Osteoblast (primary cell): Measurements from ENCODE around the gene ABLIM2. TPM values are rescaled to one million over a fixed set of nuclear protein-coding genes. Genes with fewer than 3 reads are reported as not detected.

Experiments used
- DNase-seq: peaks from one replicate; pipeline ENCODE4 v3.0.0; 2011; ENCODE audit warnings: low spot score, mixed read lengths; ENCODE audit not compliant: insufficient read length; ENCODE audit errors: missing footprints
- H2AFZ ChIP-seq: 2 replicates; pipeline ENCODE4 v1.6.0; 2011; ENCODE audit warnings: mild to moderate bottlenecking, low read length
- H3K27ac ChIP-seq: 2 replicates; pipeline ENCODE4 v1.5.1; 2011; ENCODE audit warnings: mild to moderate bottlenecking, low read depth, low read length, moderate library complexity
- H3K27me3 ChIP-seq: 2 replicates; pipeline ENCODE4 v1.6.0; 2012; ENCODE audit warnings: mild to moderate bottlenecking, control low read depth, inconsistent platforms, low read length, moderate library complexity; ENCODE audit not compliant: insufficient read depth
- H3K36me3 ChIP-seq: 2 replicates; pipeline ENCODE4 v1.5.1; 2011; ENCODE audit warnings: mild to moderate bottlenecking, low read length, control low read depth, moderate library complexity; ENCODE audit not compliant: insufficient read depth
- H3K4me1 ChIP-seq: 2 replicates; pipeline ENCODE4 v1.5.1; 2011; ENCODE audit warnings: mild to moderate bottlenecking, low read length, control low read depth, moderate library complexity; ENCODE audit not compliant: insufficient read depth
- H3K4me2 ChIP-seq: 2 replicates; pipeline ENCODE4 v1.6.0; 2011; ENCODE audit warnings: mild to moderate bottlenecking, low read length; ENCODE audit not compliant: insufficient read depth
- H3K4me3 ChIP-seq: fragments of 200-600 bp; sonication (generic); 3 replicates; pipeline ENCODE4 v1.5.1; 2012; ENCODE audit warnings: mild to moderate bottlenecking, low read length, inconsistent platforms; ENCODE audit not compliant: insufficient read depth
- H3K79me2 ChIP-seq: 2 replicates; pipeline ENCODE4 v1.6.0; 2012; ENCODE audit warnings: mild to moderate bottlenecking, low read length, control low read depth, inconsistent platforms; ENCODE audit not compliant: insufficient read depth
- H3K9me3 ChIP-seq: 2 replicates; pipeline ENCODE4 v1.5.1; 2011; ENCODE audit warnings: low read depth, low read length, control low read depth
- H4K20me1 ChIP-seq: 2 replicates; pipeline ENCODE4 v1.6.0; 2012; ENCODE audit warnings: mild to moderate bottlenecking, low read length, control low read depth; ENCODE audit not compliant: insufficient read depth
- total RNA-seq: library from RNA; depleted of rRNA; stranded (reverse); fragments of >200 nt; gene quantifications from 2 replicates; pipeline ENCODE4 v1.2.3, GENCODE V29; 2012
- TF ChIP-seq, protein P1 (sequence below): IDR thresholded peaks from 2 replicates; pipeline ENCODE4 v1.5.1; 2011; ENCODE audit warnings: mild to moderate bottlenecking, low read depth, low read length, moderate library complexity; ENCODE audit errors: extremely low read depth

Gene ABLIM2
- total RNA-seq, 1 donor, result 0.36 TPM

DNA sequence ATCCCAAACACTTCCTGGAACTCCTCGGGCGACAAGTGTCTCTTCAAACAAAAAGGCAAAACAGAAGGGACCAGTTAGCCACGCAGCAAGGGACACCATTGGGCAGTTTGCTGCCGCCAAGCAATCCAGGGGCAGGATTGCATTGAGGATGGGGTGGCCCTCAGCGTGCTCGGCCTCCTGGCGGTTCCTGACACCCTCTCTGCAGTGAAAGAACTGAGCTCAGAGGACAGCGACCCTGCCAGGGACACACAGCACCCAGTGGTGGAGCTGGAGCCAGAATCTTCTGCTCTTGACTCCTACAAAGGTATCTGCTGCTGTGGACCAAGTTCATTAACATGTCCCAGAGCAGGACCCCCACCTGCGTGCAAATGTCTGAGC lies 191.6 kb downstream of the ABLIM2 start:
- no peak overlapping the region for H2AFZ ChIP-seq
- no peak overlapping the region for H3K4me3 ChIP-seq
- peaks cover 2% of the 10 kb centered on the region for H3K79me2 ChIP-seq
- H3K27me3 ChIP-seq, result no peaks in the 10 kb centered on the region
- H3K36me3 ChIP-seq, result no peaks in the 10 kb centered on the region
- no peak overlapping the region for H3K27ac ChIP-seq
- TF ChIP-seq, protein P1, sequence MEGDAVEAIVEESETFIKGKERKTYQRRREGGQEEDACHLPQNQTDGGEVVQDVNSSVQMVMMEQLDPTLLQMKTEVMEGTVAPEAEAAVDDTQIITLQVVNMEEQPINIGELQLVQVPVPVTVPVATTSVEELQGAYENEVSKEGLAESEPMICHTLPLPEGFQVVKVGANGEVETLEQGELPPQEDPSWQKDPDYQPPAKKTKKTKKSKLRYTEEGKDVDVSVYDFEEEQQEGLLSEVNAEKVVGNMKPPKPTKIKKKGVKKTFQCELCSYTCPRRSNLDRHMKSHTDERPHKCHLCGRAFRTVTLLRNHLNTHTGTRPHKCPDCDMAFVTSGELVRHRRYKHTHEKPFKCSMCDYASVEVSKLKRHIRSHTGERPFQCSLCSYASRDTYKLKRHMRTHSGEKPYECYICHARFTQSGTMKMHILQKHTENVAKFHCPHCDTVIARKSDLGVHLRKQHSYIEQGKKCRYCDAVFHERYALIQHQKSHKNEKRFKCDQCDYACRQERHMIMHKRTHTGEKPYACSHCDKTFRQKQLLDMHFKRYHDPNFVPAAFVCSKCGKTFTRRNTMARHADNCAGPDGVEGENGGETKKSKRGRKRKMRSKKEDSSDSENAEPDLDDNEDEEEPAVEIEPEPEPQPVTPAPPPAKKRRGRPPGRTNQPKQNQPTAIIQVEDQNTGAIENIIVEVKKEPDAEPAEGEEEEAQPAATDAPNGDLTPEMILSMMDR, result no peak
- H3K9me3 ChIP-seq, result no peaks in the 10 kb centered on the region
- peaks cover 26% of the 10 kb centered on the region for H3K4me1 ChIP-seq
- peak; percentile 42 for DNase-seq
- H4K20me1 ChIP-seq, result no peaks in the 10 kb centered on the region
- H3K4me2 ChIP-seq, result no peak overlapping the region

DNA sequence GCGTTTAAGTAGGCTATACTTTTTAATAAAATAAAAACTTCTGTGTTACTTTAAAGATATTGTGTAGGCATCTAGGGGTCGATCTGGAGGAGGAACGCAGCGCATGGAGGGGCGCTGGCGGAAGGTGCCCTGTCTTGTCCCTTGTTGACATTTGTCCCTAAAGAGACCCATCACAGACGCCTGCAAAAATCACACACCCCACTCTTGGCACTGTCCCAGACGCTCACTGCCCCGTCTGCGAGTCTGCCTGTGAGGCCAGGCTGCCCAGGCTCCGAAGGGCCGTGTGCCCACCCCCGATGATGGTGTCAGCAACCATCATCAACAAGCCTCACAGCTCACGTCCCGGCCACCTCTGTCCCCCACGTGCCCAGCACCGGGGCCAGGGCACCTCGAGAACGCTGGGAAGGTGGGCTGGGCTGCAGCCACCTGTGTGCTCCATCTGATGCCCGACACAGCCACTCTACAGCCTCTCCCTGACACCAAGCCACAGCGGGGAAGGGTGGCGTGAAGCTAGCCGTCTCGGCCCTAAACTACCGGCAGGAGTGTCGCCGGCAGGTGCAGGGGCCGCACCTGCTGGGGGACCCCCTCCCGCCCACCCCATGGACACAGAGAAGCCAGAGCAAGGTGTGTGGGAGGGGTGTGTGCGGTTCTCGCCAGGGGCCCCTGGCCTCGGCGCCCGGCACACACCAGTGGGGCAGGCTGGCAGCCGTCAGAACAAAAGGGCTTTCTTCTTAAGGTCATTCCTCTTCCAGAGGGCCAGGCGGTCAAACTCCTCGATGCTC lies 192.1 kb downstream of the ABLIM2 start:
- no peaks in the 10 kb centered on the region for H4K20me1 ChIP-seq
- H3K4me1 ChIP-seq, result peaks cover 30% of the 10 kb centered on the region
- no peaks in the 10 kb centered on the region for H3K9me3 ChIP-seq
- H3K4me3 ChIP-seq, result no peak overlapping the region
- no peak overlapping the region for H3K4me2 ChIP-seq
- no peak overlapping the region for H2AFZ ChIP-seq
- no peaks in the 10 kb centered on the region for H3K79me2 ChIP-seq
- H3K27ac ChIP-seq, result no peak overlapping the region
- no peaks in the 10 kb centered on the region for H3K36me3 ChIP-seq
- peak; percentile 83 for DNase-seq
- no peaks in the 10 kb centered on the region for H3K27me3 ChIP-seq
- TF ChIP-seq, protein P1, result no peak

DNA sequence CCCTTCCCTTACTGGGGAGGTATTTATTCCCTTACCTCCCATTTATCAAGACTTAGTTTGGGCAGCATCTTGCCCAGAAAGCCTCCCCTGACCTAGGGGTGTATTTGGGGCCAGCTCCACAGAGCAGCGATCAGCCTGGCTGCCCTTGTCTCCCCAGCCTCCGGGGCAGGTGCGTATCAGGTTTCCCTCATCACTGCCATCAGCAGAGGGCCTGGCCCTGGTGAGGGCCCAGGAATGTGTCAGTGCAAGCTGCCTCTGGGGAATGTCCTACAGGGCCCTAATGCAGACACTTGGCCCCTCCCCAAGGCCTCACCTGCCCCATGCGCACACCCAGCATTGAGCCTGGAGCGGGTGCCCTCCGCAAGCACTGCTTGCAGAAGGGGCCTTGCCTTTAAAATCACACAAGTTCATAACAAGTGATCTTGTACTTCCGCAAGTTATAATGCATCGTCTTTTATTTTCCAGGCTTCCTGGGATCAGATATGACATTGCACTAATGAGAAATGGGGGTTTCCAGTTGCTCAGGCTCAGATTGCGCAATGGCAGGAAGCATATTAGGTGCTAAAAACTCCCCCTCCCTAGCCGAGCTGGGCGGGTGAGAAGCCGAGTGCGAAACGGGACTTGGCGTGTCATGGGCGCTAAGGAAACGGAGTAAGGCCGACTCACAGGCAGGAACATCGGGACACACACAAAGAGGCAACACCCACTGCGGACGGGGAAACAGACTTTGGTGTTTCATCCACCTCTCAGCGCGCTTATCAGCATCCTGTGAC lies 193.5 kb downstream of the ABLIM2 start:
- no peak overlapping the region for H3K27ac ChIP-seq
- no peaks in the 10 kb centered on the region for H4K20me1 ChIP-seq
- no peaks in the 10 kb centered on the region for H3K27me3 ChIP-seq
- H2AFZ ChIP-seq, result no peak overlapping the region
- peaks cover 33% of the 10 kb centered on the region for H3K4me1 ChIP-seq
- no peaks in the 10 kb centered on the region for H3K9me3 ChIP-seq
- DNase-seq, result peak; percentile 38
- no peak overlapping the region for H3K4me2 ChIP-seq
- TF ChIP-seq, protein P1, result no peak
- no peaks in the 10 kb centered on the region for H3K79me2 ChIP-seq
- H3K4me3 ChIP-seq, result no peak overlapping the region
- no peaks in the 10 kb centered on the region for H3K36me3 ChIP-seq

DNA sequence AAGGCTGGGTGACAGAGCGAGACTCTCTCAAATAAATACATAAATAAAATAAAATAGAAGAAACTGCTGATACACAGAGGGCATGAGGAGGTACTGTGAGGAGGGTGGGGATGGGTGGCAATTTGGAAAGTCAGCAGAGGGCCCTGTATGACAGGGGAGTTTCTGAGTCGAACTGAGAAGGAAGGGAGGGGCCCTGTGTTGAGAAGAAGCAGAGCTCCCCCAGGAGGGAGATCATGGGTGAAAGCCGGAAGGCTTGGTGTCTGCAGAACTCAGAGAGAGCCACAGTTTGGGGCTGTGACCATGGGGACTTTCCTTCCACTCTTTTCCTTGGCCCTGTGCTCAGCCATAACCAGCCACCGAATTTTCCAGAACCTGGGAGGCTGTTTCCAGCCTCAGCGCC lies 194.2 kb downstream of the ABLIM2 start:
- peak; percentile 79 for DNase-seq
- Histone ChIP-seq H3K4me1 (peaks cover 30% of the 10 kb centered on the region), H3K79me2 (no peaks in the 10 kb centered on the region), H3K4me3 (no peak overlapping the region), H3K27me3 (no peaks in the 10 kb centered on the region), H3K27ac (no peak overlapping the region), H3K9me3 (no peaks in the 10 kb centered on the region), H2AFZ (no peak overlapping the region), H3K36me3 (no peaks in the 10 kb centered on the region), H4K20me1 (no peaks in the 10 kb centered on the region), H3K4me2 (no peak overlapping the region)
- TF ChIP-seq, protein P1, result no peak
